GM12892 (cell line): Measurements from ENCODE around the gene CXADR.

ENCODE experiments used
- DNase-seq: peaks from one replicate; pipeline ENCODE4 v3.0.0; 2011; ENCODE audit not compliant: insufficient read length
- FAIRE-seq: peaks from 2 replicates; lab custom pipeline; 2011; peaks lifted over from hg19 to GRCh38; lab: Jason Lieb, UNC
- POLR2A ChIP-seq: IDR thresholded peaks from 2 replicates; pipeline ENCODE4 v1.6.1; 2011; ENCODE audit warnings: low read depth, low read length, control low read depth
- POLR2AphosphoS5 ChIP-seq: IDR thresholded peaks from 2 replicates; pipeline ENCODE4 v1.6.1; 2011; ENCODE audit warnings: low read depth, low read length, control low read depth
- TAF1 ChIP-seq: IDR thresholded peaks from 2 replicates; pipeline ENCODE4 v1.6.1; 2011; ENCODE audit warnings: low read depth, mild to moderate bottlenecking, control low read depth, low read length, borderline replicate concordance

Gene CXADR

DNA sequence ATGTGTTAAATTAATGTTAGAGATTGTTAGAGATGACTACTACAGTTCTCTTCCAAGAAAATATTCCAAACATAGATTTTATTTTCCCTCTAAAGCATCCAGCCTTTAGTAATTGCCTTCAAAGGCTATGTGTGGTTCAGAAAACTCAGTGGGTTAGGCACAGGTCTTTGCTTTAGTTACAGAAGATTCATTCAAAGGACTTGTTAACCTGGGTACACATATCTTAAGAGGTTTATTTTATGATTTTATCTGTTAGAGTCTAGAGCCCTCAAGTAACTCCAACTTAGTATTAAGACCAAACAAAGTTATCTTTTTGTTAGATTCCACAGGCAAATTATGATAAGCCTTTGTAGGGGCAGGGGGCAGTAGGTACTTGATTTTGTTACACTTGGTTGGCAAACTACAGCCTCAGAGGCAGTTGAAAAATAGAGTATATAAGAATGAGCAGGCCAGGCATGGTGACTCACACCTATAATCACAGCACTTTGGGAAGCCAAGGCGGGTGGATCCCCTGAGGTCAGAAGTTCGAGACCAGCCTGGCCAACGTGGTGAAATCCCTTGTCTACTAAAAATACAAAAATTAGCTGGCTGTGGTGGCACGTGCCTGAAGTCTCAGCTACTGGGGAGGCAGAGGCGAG is 37.9 kb downstream of the CXADR start:
- FAIRE-seq (no peak), DNase-seq (no peak)
- TF ChIP-seq POLR2AphosphoS5 (no peak), POLR2A (no peak), TAF1 (no peak)

GRCh38 chr21:17552410-17552809 is 39.6 kb downstream of the CXADR start:
- TF ChIP-seq POLR2A: no peak
- no peak for TF ChIP-seq TAF1
- TF ChIP-seq POLR2AphosphoS5: no peak
- FAIRE-seq: no peak
- no peak for DNase-seq

- FAIRE-seq (no peak), DNase-seq (no peak)
- TF ChIP-seq POLR2A (no peak), TAF1 (no peak), POLR2AphosphoS5 (no peak)
Observed at GRCh38 chr21:17554120-17554519, 41.3 kb downstream of the CXADR start.

GRCh38 chr21:17554679-17555465 is 42.0 kb downstream of the CXADR start:
- FAIRE-seq: no peak
- DNase-seq: no peak
- no peak for TF ChIP-seq POLR2A
- TF ChIP-seq POLR2AphosphoS5: no peak
- no peak for TF ChIP-seq TAF1

- TF ChIP-seq POLR2A (no peak), POLR2AphosphoS5 (no peak), TAF1 (no peak)
- FAIRE-seq (no peak), DNase-seq (no peak)
Observed at GRCh38 chr21:17560377-17561025, 47.7 kb downstream of the CXADR start.

DNA sequence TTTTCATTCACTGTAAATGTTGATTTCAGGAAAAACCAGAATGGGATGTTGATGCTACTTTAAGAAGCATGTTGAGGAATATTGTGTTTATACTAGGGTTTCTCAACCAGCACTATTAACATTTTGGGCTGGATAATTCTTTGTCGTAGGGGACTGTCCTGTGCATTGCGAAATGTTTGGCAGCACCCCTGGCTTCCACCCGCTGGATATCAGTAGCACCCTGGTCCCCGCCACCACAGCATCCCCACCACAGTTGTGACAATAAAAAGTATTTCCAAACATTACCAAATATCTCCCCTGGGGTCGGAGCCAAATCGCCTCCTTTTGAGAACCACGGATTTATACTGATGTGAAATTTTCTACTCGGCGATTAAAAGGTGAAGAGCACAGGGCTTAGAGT is 57.9 kb downstream of the CXADR start:
- FAIRE-seq (no peak), DNase-seq (no peak)
- TF ChIP-seq TAF1: no peak
- no peak for TF ChIP-seq POLR2A
- TF ChIP-seq POLR2AphosphoS5: no peak

DNA sequence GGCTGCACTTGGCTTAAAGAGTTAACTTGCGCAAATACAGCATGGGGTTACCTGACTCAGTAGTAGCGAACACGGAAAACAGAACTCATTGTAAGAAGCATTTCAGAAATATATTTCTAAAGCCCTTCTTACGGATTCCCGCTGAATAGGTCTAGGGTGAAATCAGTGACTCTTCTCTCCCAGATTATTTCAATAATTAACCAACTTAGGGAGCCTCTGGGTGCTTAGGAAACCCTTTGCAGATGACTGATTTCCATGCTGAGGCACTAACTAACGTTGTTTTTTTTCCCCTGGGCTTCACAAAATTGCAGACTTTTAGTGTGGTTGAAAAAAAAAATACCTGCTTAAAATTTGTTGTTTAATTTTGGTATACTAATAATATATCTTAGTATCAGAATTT is 59.6 kb downstream of the CXADR start:
- no peak for TF ChIP-seq POLR2AphosphoS5
- TF ChIP-seq POLR2A: no peak
- no peak for FAIRE-seq
- no peak for DNase-seq

DNA sequence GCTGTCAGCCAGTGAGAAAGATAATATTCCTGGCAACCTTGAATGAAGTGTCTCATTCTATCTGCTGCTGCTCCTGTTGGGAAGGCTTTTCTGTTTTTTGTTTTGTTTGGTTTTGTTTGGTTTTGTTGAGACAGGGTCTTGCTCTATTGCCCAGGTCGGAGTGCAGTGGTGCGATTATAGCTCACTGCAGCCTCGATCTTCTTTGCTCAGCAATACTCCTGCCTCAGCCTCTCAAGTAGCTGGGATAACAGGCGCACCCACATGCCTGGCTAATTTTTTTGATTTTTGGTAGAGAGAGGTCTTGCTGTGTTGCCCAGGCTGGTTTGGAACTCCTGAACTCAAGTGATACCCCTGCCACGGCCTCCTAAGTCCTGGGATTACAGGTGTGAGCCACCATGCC is 62.2 kb downstream of the CXADR start:
- FAIRE-seq: no peak
- TF ChIP-seq POLR2AphosphoS5 (no peak), TAF1 (no peak), POLR2A (no peak)
- no peak for DNase-seq

GRCh38 chr21:17576080-17576835 is 63.4 kb downstream of the CXADR start:
- DNase-seq (no peak), FAIRE-seq (no peak)
- TF ChIP-seq POLR2AphosphoS5 (no peak), TAF1 (no peak), POLR2A (no peak)

DNA sequence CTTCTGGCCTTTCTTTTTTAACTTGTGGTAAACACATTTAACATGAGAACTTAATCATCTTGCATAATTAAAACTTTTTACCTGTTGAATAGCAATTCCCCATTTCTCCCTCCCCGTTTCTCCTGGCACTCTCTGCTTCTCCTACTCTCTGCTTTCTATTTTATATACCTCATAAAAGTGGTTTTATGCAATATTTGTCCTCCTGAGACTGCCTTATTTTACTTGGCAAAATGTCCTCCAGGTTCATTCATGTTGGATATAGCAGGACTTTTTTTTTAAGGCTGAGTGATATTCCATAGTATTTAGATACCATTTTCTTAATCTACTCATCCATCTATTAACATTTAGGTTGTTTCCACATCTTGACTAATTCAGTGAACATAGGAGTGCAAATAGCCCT is 64.9 kb downstream of the CXADR start:
- TF ChIP-seq TAF1: no peak
- TF ChIP-seq POLR2AphosphoS5: no peak
- no peak for TF ChIP-seq POLR2A
- FAIRE-seq (no peak), DNase-seq (no peak)

- no peak for TF ChIP-seq POLR2AphosphoS5
- no peak for TF ChIP-seq TAF1
- DNase-seq (no peak), FAIRE-seq (no peak)
Observed at GRCh38 chr21:17578162-17578561, 65.3 kb downstream of the CXADR start.

DNA sequence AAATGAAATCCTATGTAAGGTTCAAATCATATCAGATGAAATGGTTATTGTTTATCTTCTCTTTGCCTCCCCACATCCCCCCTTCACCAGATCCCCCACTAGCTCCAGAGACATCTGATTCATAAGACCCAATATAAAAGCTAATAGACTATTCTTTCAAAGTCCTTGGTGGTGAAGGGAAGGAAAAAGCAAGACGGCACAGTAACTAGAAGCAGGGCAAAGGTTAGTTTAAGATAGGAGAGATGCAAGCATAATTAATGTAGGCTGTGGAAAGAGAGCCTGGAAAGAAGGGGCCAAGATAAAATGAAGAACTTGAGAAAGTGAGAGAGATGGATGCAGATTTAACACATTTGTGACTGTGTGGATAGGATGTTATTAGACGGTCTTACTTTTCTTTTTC is 66.0 kb downstream of the CXADR start:
- DNase-seq (no peak), FAIRE-seq (no peak)
- no peak for TF ChIP-seq TAF1
- no peak for TF ChIP-seq POLR2A
- no peak for TF ChIP-seq POLR2AphosphoS5
